BLaER1 treated with 17β-estradiol and CSF1 and Interleukin-3, amounts not matched to agents 10 nM and 100 nM (cell line): ENCODE data around the gene SLC25A38.
"Not testable (repeated sequence)": the region's sequence is repeated elsewhere in the genome, so short reads cannot be mapped to it uniquely, and the experiment has no call there.

Experiments
- H3K27ac ChIP-seq, 11 experiments: shearing (Covaris generic); formaldehyde crosslinking; 2 replicates each; pipeline ENCODE4 v1.8.1; 2022
- H3K27me3 ChIP-seq, 11 experiments: shearing (Covaris generic); formaldehyde crosslinking; 2 replicates each; pipeline ENCODE4 v1.8.1; 2022
- H3K36me3 ChIP-seq, 11 experiments: shearing (Covaris generic); formaldehyde crosslinking; 2 replicates each; pipeline ENCODE4 v1.8.1; 2022
- H3K4me1 ChIP-seq, 10 experiments: shearing (Covaris generic); formaldehyde crosslinking; 2 replicates each; pipeline ENCODE4 v1.8.1; 2022
- H3K4me2 ChIP-seq, 11 experiments: shearing (Covaris generic); formaldehyde crosslinking; 2 replicates each; pipeline ENCODE4 v1.8.1; 2022
- H3K4me3 ChIP-seq, 10 experiments: shearing (Covaris generic); formaldehyde crosslinking; 2 replicates each; pipeline ENCODE4 v1.8.1; 2022
- H3K9ac ChIP-seq, 11 experiments: shearing (Covaris generic); formaldehyde crosslinking; 2 replicates each; pipeline ENCODE4 v1.8.1; 2022
- H3K9me3 ChIP-seq, 11 experiments: shearing (Covaris generic); formaldehyde crosslinking; replicated peaks in 1 of 11; 2 replicates each; pipeline ENCODE4 v1.8.1; 2022
- H4K20me1 ChIP-seq, 11 experiments: shearing (Covaris generic); formaldehyde crosslinking; 2 replicates each; pipeline ENCODE4 v1.8.1; 2022
- Cebpa-rat ChIP-seq, 11 experiments: shearing (Covaris generic); IDR thresholded peaks; 2 replicates each; pipeline ENCODE4 v1.8.1; 2022

SLC25A38 gene

DNA sequence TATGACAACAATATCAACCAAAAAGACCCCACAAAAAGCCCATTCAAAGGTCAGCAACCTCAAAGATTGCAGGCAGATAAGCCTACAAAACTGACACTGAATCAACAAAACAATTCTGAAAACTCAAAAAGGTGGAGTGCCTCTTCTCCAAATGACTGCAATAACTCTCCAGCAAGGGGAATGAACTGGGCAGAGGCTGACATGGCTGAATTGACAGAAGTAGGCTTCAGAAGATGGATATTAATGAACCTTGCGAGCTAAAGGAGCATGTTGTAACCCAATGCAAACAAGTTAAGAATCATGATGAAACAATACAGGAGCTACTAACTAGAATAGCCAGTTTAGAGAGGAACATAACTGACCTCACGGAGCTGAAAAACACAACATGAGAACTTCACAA is 20.4 kb upstream of the SLC25A38 start:
- Histone ChIP-seq H3K4me3 (no peak overlapping the region), H3K36me3 (no peaks in the 10 kb centered on the region), H4K20me1 (no peaks in the 10 kb centered on the region), H3K27ac (no peak overlapping the region), H3K27me3 (no peaks in the 10 kb centered on the region), H3K9me3 (no peaks in the 10 kb centered on the region), H3K9ac (no peak overlapping the region), H3K4me1 (peaks cover 16 to 19% (median 16%) of the 10 kb centered on the region in 10 experiments), H3K4me2 (peak overlapping the region in 6 of 11 experiments; percentile 67 to 85 (median 78); a peak in 4 of 22 replicates)
- TF ChIP-seq Cebpa-rat (IDR thresholded peaks at IDR 0.05), result no peak

DNA sequence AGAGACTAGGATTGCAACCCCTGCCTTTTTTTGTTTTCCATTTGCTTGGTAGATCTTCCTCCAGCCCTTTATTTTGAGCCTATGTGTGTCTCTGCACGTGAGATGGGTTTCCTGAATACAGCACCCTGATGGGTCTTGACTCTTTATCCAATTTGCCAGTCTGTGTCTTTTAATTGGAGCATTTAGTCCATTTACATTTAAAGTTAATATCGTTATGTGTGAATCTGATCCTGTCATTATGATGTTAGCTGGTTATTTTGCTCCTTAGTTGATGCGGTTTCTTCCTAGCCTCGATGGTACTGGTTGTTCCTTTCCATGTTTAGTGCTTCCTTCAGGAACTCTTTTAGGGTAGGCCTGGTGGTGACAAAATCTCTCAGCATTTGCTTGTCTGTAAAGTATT is 12.7 kb upstream of the SLC25A38 start:
- H4K20me1 ChIP-seq, H3K4me2 ChIP-seq, H3K36me3 ChIP-seq, H3K27ac ChIP-seq, H3K27me3 ChIP-seq, H3K9ac ChIP-seq, H3K4me3 ChIP-seq, H3K4me1 ChIP-seq: not testable (repeated sequence)
- H3K9me3 ChIP-seq, result peaks cover 8 to 17% (median 12%) of the 10 kb centered on the region in 11 experiments; a peak in 20 of 22 replicates

DNA sequence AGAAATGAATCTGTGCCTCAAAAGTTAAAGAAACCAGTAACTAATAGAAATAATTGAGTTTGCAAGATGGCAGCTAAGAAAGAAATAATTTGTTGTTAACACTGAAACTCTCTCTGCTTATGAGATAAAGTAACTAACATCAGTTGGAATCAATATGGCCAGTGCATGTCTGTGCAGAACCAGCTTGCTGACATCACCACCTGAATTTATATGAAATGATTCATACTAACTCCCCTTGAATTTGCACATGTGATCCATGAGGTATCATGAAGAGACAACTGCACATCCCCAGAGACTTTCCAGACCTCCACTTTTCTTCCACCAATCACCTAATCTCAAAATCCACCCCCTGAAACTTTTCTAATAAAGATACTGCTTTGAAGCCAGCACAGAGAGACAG is 10.3 kb upstream of the SLC25A38 start:
- H3K27ac ChIP-seq, result no peak overlapping the region
- H3K9ac ChIP-seq, result no peak overlapping the region
- H3K27me3 ChIP-seq, result no peaks in the 10 kb centered on the region
- H4K20me1 ChIP-seq, result no peaks in the 10 kb centered on the region
- no peaks in the 10 kb centered on the region for H3K36me3 ChIP-seq
- no peak overlapping the region for H3K4me3 ChIP-seq
- peaks cover 8 to 17% (median 12%) of the 10 kb centered on the region in 11 experiments; a peak in 20 of 22 replicates for H3K9me3 ChIP-seq
- no peaks in the 10 kb centered on the region for H3K4me1 ChIP-seq
- no peak for TF ChIP-seq Cebpa-rat (IDR thresholded peaks at IDR 0.05)
- H3K4me2 ChIP-seq, result no peak overlapping the region

DNA sequence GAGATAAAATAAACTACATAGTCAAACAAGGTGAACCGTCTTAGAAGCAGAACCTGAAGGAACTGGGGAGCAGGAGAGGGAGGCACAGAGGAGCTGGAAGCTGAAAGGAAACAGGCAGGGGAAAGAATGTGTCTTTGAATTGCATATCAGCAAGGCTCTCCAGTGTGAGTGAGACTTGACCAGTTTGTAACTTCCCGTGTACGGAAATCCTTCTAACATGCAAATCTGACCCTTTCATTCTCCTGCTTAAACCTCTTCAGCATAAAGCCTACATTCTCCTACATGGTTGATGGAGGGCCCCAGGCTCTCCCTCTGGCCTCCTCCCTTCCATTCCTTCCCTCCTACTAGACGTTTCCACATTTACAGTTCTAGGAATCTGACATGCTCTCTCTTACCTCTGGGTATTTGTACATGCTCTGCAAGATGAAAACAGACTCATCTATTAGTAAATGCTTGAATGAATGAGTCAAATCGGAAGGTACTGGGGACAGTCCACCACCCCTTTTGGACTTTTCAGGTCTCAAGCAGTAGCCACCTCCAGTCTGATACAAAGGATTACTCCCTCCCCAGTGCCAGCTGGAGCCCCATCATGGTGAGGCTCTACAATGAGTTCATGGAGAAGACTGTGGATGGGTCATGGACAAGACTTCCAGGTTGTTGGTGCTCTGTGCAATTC is 6.1 kb upstream of the SLC25A38 start:
- Histone ChIP-seq H3K36me3 (no peaks in the 10 kb centered on the region), H4K20me1 (no peaks in the 10 kb centered on the region), H3K4me3 (no peak overlapping the region), H3K9ac (no peak overlapping the region), H3K4me1 (peaks cover 3 to 16% (median 12%) of the 10 kb centered on the region in 10 experiments; a peak in 18 of 20 replicates), H3K27me3 (peaks cover 0 to 19% (median 0%) of the 10 kb centered on the region in 11 experiments; a peak in 3 of 22 replicates), H3K27ac (no peak overlapping the region), H3K9me3 (peaks cover 3 to 10% (median 6%) of the 10 kb centered on the region in 11 experiments; a peak in 19 of 22 replicates), H3K4me2 (no peak overlapping the region)
- TF ChIP-seq Cebpa-rat (IDR thresholded peaks at IDR 0.05), result no peak

DNA sequence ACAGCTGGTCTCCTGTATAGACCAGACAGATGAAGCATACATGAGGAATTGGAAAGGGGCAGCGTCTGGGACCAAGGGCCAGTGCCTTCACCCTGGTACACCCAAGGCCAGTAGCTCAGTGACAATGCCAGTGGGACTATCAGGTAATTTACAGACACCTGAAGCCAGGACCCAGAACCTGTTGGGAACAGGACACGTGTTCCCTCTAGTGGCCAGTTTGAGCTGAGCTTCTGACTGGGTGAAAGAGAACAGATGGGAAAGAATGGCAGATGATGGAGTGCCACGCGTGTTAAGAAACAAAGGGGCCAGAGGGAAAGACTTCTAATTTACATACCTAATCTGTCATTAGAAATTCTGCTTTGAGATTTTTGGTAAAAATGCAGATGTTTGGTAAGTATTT is 5.1 kb upstream of the SLC25A38 start:
- no peak overlapping the region for H3K4me2 ChIP-seq
- H3K9me3 ChIP-seq, result no peaks in the 10 kb centered on the region
- H3K27ac ChIP-seq, result no peak overlapping the region
- H4K20me1 ChIP-seq, result no peaks in the 10 kb centered on the region
- H3K27me3 ChIP-seq, result peaks cover 0 to 19% (median 0%) of the 10 kb centered on the region in 11 experiments; a peak in 3 of 22 replicates
- H3K36me3 ChIP-seq, result no peaks in the 10 kb centered on the region
- H3K9ac ChIP-seq, result no peak overlapping the region
- H3K4me3 ChIP-seq, result no peak overlapping the region
- H3K4me1 ChIP-seq, result peaks cover 8 to 24% (median 20%) of the 10 kb centered on the region in 10 experiments; a peak in 19 of 20 replicates
- TF ChIP-seq Cebpa-rat (IDR thresholded peaks at IDR 0.05), result no peak

DNA sequence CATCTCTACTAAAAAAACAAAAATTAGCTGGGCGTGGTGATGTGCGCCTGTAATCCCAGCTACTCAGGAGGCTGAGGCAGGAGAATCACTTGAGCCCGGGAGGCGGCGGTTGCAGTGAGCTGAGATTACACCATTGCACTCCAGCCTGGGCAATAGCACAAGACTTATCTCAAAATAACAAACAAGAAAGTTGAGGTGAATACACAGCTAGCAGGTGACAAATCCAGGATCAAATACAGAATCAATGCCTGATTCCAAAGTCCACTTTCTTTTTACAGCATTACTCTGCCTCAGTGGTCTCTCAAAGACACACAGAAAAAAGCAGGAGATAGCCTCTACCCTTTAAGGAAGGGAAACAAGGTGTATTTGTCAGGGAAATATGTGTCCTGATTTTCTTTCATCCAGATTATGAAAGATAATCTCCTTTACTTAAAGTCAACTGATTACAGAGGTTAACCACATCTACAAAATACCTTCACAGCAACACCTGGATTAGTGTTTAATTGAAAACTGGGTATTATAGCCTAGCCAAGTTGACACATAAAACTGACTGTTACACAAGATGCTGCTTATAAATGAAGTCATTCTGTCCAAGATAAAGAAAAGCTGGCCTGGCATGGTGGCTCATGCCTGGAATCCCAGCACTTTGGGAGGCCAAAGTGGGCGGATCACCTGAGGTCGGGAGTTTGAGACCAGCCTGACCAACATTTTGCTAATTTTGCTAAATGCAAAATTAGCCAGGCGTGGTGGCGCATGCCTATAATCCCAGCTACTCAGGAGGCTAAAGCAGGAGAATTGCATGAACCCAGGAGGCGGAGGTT is 4.0 kb upstream of the SLC25A38 start:
- no peak overlapping the region for H3K4me3 ChIP-seq
- no peaks in the 10 kb centered on the region for H3K9me3 ChIP-seq
- H3K4me1 ChIP-seq, result peaks cover 8 to 24% (median 20%) of the 10 kb centered on the region in 10 experiments; a peak in 19 of 20 replicates
- H3K36me3 ChIP-seq, result no peaks in the 10 kb centered on the region
- peaks cover 0 to 7% (median 4%) of the 10 kb centered on the region in 11 experiments; a peak in 7 of 22 replicates for H4K20me1 ChIP-seq
- no peak overlapping the region for H3K27ac ChIP-seq
- peak overlapping the region; percentile 4 to 58 (median 29); a peak in 16 of 22 replicates for H3K4me2 ChIP-seq
- TF ChIP-seq Cebpa-rat (IDR thresholded peaks at IDR 0.05), result no peak
- no peak overlapping the region for H3K9ac ChIP-seq
- H3K27me3 ChIP-seq, result peaks cover 0 to 19% (median 0%) of the 10 kb centered on the region in 11 experiments; a peak in 3 of 22 replicates

DNA sequence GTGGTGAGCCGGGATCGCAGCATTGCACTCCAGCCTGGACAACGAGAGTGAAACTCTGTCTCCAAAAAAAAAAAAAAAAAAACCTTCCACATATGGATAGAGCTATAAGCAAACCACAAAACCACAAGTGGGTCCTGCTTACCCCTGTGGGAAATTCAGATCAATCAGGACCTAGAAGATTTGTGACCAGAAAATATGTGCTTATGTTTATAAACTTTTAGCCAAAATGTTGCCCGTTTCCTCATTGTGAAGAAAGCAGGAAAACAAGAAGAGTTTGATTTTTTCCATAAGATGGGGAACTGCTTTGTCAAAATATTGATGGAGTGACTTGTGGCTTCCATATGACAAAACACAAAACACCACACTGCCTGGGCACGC is 3.4 kb upstream of the SLC25A38 start:
- no peak for TF ChIP-seq Cebpa-rat (IDR thresholded peaks at IDR 0.05)
- Histone ChIP-seq H3K4me1 (peaks cover 11 to 28% (median 25%) of the 10 kb centered on the region in 10 experiments), H4K20me1 (peaks cover 3 to 12% (median 10%) of the 10 kb centered on the region in 11 experiments; a peak in 19 of 22 replicates), H3K36me3 (no peaks in the 10 kb centered on the region), H3K9ac (no peak overlapping the region), H3K4me2 (peak overlapping the region; percentile 4 to 58 (median 29); a peak in 17 of 22 replicates), H3K27ac (no peak overlapping the region), H3K27me3 (peaks cover 0 to 19% (median 0%) of the 10 kb centered on the region in 11 experiments; a peak in 3 of 22 replicates), H3K9me3 (no peaks in the 10 kb centered on the region), H3K4me3 (no peak overlapping the region)

DNA sequence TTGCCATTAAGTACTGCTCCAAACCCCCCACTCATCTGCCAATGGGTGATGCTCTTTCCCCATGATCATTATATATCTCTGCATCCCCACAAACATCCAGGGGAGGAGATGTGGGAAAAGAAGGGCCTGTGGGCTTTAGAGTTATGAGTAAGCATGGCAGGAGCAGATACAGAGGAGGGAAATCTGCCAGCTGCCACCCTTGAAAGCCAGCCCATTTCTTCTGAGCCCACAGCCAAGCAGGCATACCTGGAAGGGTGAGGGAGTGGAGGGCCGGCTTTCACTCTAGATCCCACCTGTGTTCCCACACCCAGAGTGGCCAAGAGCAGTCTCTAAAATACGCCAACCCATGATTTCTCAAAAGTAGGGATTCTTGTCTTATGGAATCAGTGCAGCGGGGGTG is 1.7 kb upstream of the SLC25A38 start:
- Histone ChIP-seq H3K27ac (no peak overlapping the region), H3K9me3 (no peaks in the 10 kb centered on the region), H3K4me1 (peaks cover 22 to 39% (median 36%) of the 10 kb centered on the region in 10 experiments), H4K20me1 (peaks cover 11 to 29% (median 26%) of the 10 kb centered on the region in 11 experiments; a peak in 21 of 22 replicates), H3K9ac (no peak overlapping the region), H3K36me3 (peaks cover 0 to 9% (median 3%) of the 10 kb centered on the region in 11 experiments; a peak in 4 of 22 replicates), H3K4me2 (no peak overlapping the region), H3K4me3 (no peak overlapping the region), H3K27me3 (peaks cover 0 to 19% (median 0%) of the 10 kb centered on the region in 11 experiments; a peak in 3 of 22 replicates)
- no peak for TF ChIP-seq Cebpa-rat (IDR thresholded peaks at IDR 0.05)
